ENCODE data around the gene CCBE1. TPM values are rescaled to one million over a fixed set of nuclear protein-coding genes. Genes with fewer than 3 reads are reported as not detected.

The CCBE1 gene
- total RNA-seq, 1 experiment from 2014 or later = 28.9 TPM

DNA sequence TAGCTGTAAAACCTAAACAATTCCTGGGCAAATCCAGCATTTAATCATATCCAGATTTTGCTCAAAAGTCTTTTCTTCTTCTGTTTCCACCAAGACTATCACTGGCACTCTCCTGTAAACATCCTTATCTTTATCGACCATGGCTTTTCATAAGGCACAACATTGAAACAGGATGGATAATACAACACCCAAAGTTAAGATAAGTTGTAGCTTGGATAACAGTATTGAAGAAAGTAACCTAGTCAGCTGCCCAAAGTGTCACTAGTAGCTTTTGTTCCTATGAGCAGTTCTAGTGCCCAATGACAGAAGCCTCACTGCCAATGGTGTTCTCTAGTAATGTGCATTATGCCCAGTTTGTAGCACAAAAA, 22.3 kb downstream of the CCBE1 start:
- no peaks in the 10 kb centered on the region for H3K27me3 Mint-ChIP-seq (ENCODE audit: insufficient read depth, unreplicated experiment)
- no peak for DNase-seq (ENCODE audit: unreplicated experiment)
- H3K4me3 Mint-ChIP-seq (ENCODE audit: unreplicated experiment) = no peak overlapping the region
- no TSS peak for BruUV-seq (replicated peaks)
- ChIA-PET CTCF (interaction anchor here (1.0 to 2.6 kb wide), 4 partner anchors 10 to 43 kb away, joined by 4 to 11 read pairs (median 8); partner anchors contain the start of gene CCBE1), POLR2A (no interaction called here)
- intact Hi-C loops (cut with micrococcal nuclease) = no loop called here
- H3K9me3 Mint-ChIP-seq (ENCODE audit: unreplicated experiment) = no peaks in the 10 kb centered on the region
- no peak overlapping the region for H3K27ac Mint-ChIP-seq (ENCODE audit: low read depth, unreplicated experiment)
- TF ChIP-seq CTCF (IDR thresholded peaks at IDR 0.05; ENCODE audit: unreplicated experiment) = no peak
- H3K36me3 Mint-ChIP-seq (ENCODE audit: insufficient read depth, unreplicated experiment) = peaks cover 4% of the 10 kb centered on the region
- peaks cover 5% of the 10 kb centered on the region for H3K4me1 Mint-ChIP-seq (ENCODE audit: insufficient read depth, unreplicated experiment)

DNA sequence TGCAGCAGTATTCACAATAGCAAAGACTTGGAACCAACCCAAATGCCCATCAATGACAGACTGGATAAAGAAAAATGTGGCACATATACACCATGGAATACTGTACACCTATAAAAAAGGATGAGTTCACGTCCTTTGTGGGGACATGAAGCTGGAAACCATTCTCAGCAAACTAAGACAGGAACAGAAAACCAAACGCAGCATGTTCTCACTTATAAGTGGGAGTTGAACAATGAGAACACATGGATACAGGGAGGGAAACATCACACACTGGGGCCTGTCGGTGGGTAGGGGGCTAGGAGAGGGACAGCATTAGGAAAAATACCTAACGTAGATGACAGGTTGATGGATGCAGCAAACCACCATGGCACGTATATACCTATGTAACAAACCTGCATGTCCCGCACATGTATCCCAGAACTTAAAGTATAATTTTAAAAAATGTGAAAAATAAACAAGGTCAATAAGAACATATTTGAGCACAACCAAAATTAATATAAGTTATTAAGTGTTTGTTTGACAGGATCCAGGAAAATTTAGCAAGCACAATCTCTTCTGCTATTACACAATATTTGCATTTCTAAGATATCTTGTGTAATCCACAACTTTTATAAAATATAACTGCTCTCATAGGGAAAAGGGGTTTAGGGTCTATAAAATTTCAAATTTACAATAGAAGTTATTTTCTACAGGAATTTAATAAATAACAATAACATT, 22.9 kb downstream of the CCBE1 start:
- ChIA-PET POLR2A (interaction anchor here (0.6 kb wide), 1 partner anchor 115 kb away, joined by 3 read pairs; no protein-coding TSS in a partner anchor), CTCF (interaction anchor here (1.0 to 2.6 kb wide), 4 partner anchors 10 to 43 kb away, joined by 4 to 11 read pairs (median 8); partner anchors contain the start of gene CCBE1)
- TF ChIP-seq CTCF (IDR thresholded peaks at IDR 0.05; ENCODE audit: unreplicated experiment) = no peak
- Mint-ChIP-seq H3K27ac (ENCODE audit: low read depth, unreplicated experiment) (no peak overlapping the region), H3K4me1 (ENCODE audit: insufficient read depth, unreplicated experiment) (peaks cover 5% of the 10 kb centered on the region), H3K27me3 (ENCODE audit: insufficient read depth, unreplicated experiment) (no peaks in the 10 kb centered on the region), H3K9me3 (ENCODE audit: unreplicated experiment) (no peaks in the 10 kb centered on the region), H3K36me3 (ENCODE audit: insufficient read depth, unreplicated experiment) (peaks cover 4% of the 10 kb centered on the region), H3K4me3 (ENCODE audit: unreplicated experiment) (no peak overlapping the region)
- BruUV-seq (replicated peaks) = no TSS peak
- DNase-seq (ENCODE audit: unreplicated experiment) = no peak
- intact Hi-C loops (cut with micrococcal nuclease) = no loop called here

DNA sequence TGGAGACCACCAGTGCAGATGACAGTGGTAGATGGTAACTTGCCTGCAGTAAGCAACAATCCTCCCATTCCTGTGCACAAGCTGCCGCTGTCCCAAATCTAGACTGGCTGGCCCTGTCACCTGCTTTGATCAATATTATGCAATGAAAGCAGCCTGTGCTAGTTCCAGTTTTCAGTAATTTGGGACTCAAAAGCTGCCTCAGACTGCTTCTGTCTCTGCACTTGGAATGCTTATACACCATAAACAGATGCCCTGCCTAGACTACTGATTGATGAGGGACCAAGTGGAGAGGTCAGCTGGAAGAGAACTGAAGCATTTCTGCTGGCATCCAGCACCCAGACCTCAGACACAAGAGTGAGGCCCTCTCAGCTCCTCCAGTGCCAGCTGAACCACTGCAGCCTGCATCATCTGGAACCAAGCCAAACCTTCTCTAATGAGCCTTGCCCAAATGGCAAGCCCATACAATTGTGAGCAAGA, 24.9 kb downstream of the CCBE1 start:
- peaks cover 5% of the 10 kb centered on the region for H3K4me1 Mint-ChIP-seq (ENCODE audit: insufficient read depth, unreplicated experiment)
- H3K9me3 Mint-ChIP-seq (ENCODE audit: unreplicated experiment) = no peaks in the 10 kb centered on the region
- H3K36me3 Mint-ChIP-seq (ENCODE audit: insufficient read depth, unreplicated experiment) = peaks cover 4% of the 10 kb centered on the region
- intact Hi-C loops (cut with micrococcal nuclease) = no loop called here
- H3K27ac Mint-ChIP-seq (ENCODE audit: low read depth, unreplicated experiment) = no peak overlapping the region
- CTCF ChIA-PET = interaction anchor here (0.7 to 3.2 kb wide), 6 partner anchors 11 to 152 kb away, joined by 3 to 13 read pairs (median 4); partner anchors contain the start of gene CCBE1
- no peaks in the 10 kb centered on the region for H3K27me3 Mint-ChIP-seq (ENCODE audit: insufficient read depth, unreplicated experiment)
- BruUV-seq (replicated peaks) = no TSS peak
- POLR2A ChIA-PET = no interaction called here
- H3K4me3 Mint-ChIP-seq (ENCODE audit: unreplicated experiment) = no peak overlapping the region
- TF ChIP-seq CTCF (IDR thresholded peaks at IDR 0.05; ENCODE audit: unreplicated experiment) = no peak
- DNase-seq (ENCODE audit: unreplicated experiment) = peak; percentile 52

DNA sequence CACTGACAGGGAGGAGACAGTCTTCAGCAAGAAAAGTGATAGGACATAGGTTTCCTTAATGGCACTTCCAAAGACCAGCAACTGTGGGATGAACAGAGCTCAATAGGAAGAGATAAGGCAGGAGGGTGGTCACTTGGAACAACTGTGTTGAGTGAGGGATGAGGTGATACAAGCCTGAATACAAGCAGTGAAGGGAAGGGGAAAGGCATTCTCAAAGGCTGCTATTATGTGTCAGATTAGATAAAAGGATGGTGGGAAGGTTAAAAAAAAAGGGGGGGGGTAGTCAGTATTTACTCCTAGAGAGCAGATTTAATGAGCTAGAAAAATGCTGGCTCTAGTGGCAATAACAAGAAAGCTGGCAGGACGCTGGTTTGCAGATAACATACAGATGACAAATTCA, 25.7 kb downstream of the CCBE1 start:
- Mint-ChIP-seq H3K36me3 (ENCODE audit: insufficient read depth, unreplicated experiment) (peaks cover 4% of the 10 kb centered on the region), H3K9me3 (ENCODE audit: unreplicated experiment) (no peaks in the 10 kb centered on the region), H3K27ac (ENCODE audit: low read depth, unreplicated experiment) (no peak overlapping the region), H3K27me3 (ENCODE audit: insufficient read depth, unreplicated experiment) (no peaks in the 10 kb centered on the region), H3K4me1 (ENCODE audit: insufficient read depth, unreplicated experiment) (peaks cover 5% of the 10 kb centered on the region), H3K4me3 (ENCODE audit: unreplicated experiment) (no peak overlapping the region)
- no TSS peak for BruUV-seq (replicated peaks)
- intact Hi-C loops (cut with micrococcal nuclease) = no loop called here
- TF ChIP-seq CTCF (IDR thresholded peaks at IDR 0.05; ENCODE audit: unreplicated experiment) = no peak
- ChIA-PET POLR2A (no interaction called here), CTCF (interaction anchor here (0.6 to 3.2 kb wide), 6 partner anchors 10 to 171 kb away, joined by 3 to 13 read pairs (median 4); partner anchors contain the start of gene CCBE1)
- no peak for DNase-seq (ENCODE audit: unreplicated experiment)
